Keratinocyte (primary cell): ENCODE results near the gene VSTM1. TPM values are rescaled to one million over a fixed set of nuclear protein-coding genes. Genes with fewer than 3 reads are reported as not detected.

ENCODE experiments used
- DNase-seq: peaks from one replicate; pipeline ENCODE4 v3.0.0-alpha.2; 2011; ENCODE audit warnings: low read depth, missing footprints, low spot score
- FAIRE-seq: peaks from 2 replicates; lab custom pipeline; 2011; peaks lifted over from hg19 to GRCh38; lab: Jason Lieb, UNC
- H2AFZ ChIP-seq: 2 replicates; pipeline ENCODE4 v1.6.0; 2012; ENCODE audit warnings: low read length, control low read depth, inconsistent platforms; ENCODE audit not compliant: control insufficient read depth
- H3K27ac ChIP-seq: 2 replicates; pipeline ENCODE4 v1.5.1; 2011; ENCODE audit warnings: low read length; ENCODE audit not compliant: control insufficient read depth, insufficient read depth
- H3K27me3 ChIP-seq: 3 replicates; pipeline ENCODE4 v1.6.0; 2011; ENCODE audit warnings: low read length; ENCODE audit not compliant: control insufficient read depth, insufficient read depth; ENCODE audit errors: extremely low read depth
- H3K36me3 ChIP-seq, 2 experiments: 2 replicates in 1 of 2; 3 replicates in 1 of 2; pipeline ENCODE4 v1.5.1; 2011; ENCODE audit warnings: low read length in 2 of 2, mild to moderate bottlenecking in 1 of 2; ENCODE audit not compliant: control insufficient read depth in 2 of 2, insufficient read depth in 2 of 2; ENCODE audit errors: extremely low read depth in 1 of 2
- H3K4me1 ChIP-seq: 3 replicates; pipeline ENCODE4 v1.5.1; 2011; ENCODE audit warnings: low read length; ENCODE audit not compliant: control insufficient read depth, insufficient read depth; ENCODE audit errors: extremely low read depth
- H3K4me2 ChIP-seq: 3 replicates; pipeline ENCODE4 v1.6.0; 2011; ENCODE audit warnings: low read depth, low read length; ENCODE audit not compliant: control insufficient read depth, insufficient read depth; ENCODE audit errors: extremely low read depth
- H3K4me3 ChIP-seq, 3 experiments: fragments of 200-600 bp in 1 of 3; sonication (generic) in 1 of 3; 2 replicates in 2 of 3; 3 replicates in 1 of 3; pipeline ENCODE4 v1.5.1; 2011 to 2016; ENCODE audit warnings: low read length in 3 of 3, mild to moderate bottlenecking in 3 of 3, control low read depth in 2 of 3, inconsistent platforms in 1 of 3, low read depth in 1 of 3, mixed read lengths in 1 of 3, mixed run types in 1 of 3, moderate library complexity in 1 of 3; ENCODE audit not compliant: control insufficient read depth in 2 of 3, insufficient read depth in 2 of 3; ENCODE audit errors: extremely low read depth in 1 of 3
- H3K79me2 ChIP-seq: 2 replicates; pipeline ENCODE4 v1.6.0; 2012; ENCODE audit warnings: low read length; ENCODE audit not compliant: control insufficient read depth, insufficient read depth
- H3K9ac ChIP-seq: 3 replicates; pipeline ENCODE4 v1.6.0; 2011; ENCODE audit warnings: low read length; ENCODE audit not compliant: control insufficient read depth, insufficient read depth; ENCODE audit errors: extremely low read depth
- H3K9me1 ChIP-seq: 3 replicates; pipeline ENCODE4 v1.6.0; 2011; ENCODE audit warnings: low read length; ENCODE audit not compliant: control insufficient read depth, insufficient read depth; ENCODE audit errors: extremely low read depth
- H3K9me3 ChIP-seq: 2 replicates; pipeline ENCODE4 v1.5.1; 2012; ENCODE audit warnings: low read depth, low read length; ENCODE audit not compliant: control insufficient read depth
- H4K20me1 ChIP-seq: 3 replicates; pipeline ENCODE4 v1.6.0; 2011; ENCODE audit warnings: low read length; ENCODE audit not compliant: control insufficient read depth, insufficient read depth; ENCODE audit errors: extremely low read depth
- EZH2 ChIP-seq: IDR thresholded peaks from one replicate; pipeline ENCODE4 v1.6.1; 2012; ENCODE audit warnings: inconsistent platforms, mild to moderate bottlenecking, low read length, moderate library complexity
- dilution Hi-C: fragments of 300-500 bp; cut with MboI; formaldehyde crosslinking; loops from one replicate; pipeline ENCODE4 v1.7.0; 2020; ENCODE audit warnings: low sequenced_read_pairs; ENCODE audit not compliant: extremely low pct_ligation_motif_present
- polyA plus RNA-seq, 5 experiments: library from polyadenylated mRNA; depleted of rRNA in 3 of 5; stranded (reverse) in 3 of 5; stranded (forward) in 1 of 5; unstranded in 1 of 5; fragments of >200 nt; gene quantifications; 1 replicate in 1 of 5; 2 replicates in 3 of 5; 3 replicates in 1 of 5; pipeline versions ENCODE4 v1.2.1 to v1.2.3, GENCODE V29; 2011 to 2012; ENCODE audit warnings: missing spikeins in 2 of 5, low read depth in 1 of 5, low replicate concordance in 1 of 5
- TF ChIP-seq, protein P1 (sequence below), 3 experiments: IDR thresholded peaks in 1 of 3; conservative IDR thresholded peaks in 1 of 3; optimal IDR thresholded peaks in 1 of 3; 2 replicates in 2 of 3; 3 replicates in 1 of 3; pipeline versions ENCODE3 to v1.5.1; 2011; ENCODE audit warnings: low read length in 3 of 3, mild to moderate bottlenecking in 3 of 3, moderate library complexity in 2 of 3, control low read depth in 1 of 3, inconsistent platforms in 1 of 3; ENCODE audit not compliant: insufficient read depth in 2 of 3; ENCODE audit errors: extremely low read depth in 1 of 3

VSTM1 gene
- polyA plus RNA-seq, 1 donor (not counting 4 experiments of a cell fraction or from before 2014, with no cell fraction given) = not detected

DNA sequence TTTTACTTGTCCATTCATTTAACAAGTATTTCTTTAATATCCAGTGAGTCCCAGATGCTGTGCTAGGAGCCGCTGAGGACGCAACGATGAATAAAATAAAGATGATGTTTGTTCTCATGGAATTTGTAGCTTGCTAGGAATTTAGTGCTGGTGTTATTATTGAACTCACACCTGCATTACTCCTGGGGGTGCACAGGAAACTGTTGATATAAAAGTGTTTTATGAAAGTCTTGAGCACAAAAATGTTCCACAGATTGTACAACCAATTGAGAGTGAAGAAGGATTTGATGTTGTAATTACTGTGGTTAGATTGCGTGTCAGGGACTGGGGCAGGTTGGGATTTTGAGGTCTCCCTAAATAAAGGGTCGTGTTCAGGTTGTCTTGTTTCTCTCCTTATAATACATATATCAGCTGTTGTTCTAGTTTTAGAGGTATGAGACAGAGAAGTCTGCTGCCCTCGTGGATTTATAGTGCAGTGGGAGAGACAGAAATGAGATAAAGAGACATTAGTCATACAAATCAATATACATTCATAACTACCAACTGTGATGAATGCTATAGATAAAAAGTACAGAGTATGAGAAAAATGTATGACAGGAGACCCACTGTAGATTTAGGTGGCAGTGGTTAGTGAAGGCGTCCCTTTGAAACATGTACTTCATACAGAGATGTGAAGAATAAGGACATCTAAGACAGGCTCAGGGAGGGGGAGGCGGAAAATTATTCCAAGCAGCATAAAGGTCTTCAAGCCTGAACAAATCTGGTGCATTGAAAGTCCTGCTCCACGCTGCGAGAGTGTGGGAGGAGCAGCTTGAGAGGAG is 61.0 kb downstream of the VSTM1 start:
- H2AFZ ChIP-seq = no peak overlapping the region
- H3K9me3 ChIP-seq = no peaks in the 10 kb centered on the region
- FAIRE-seq (no peak), DNase-seq (no peak)
- H3K36me3 ChIP-seq = no peaks in the 10 kb centered on the region
- H3K4me3 ChIP-seq = no peak overlapping the region
- dilution Hi-C loops = no loop called here
- H4K20me1 ChIP-seq = no peaks in the 10 kb centered on the region
- no peak overlapping the region for H3K9ac ChIP-seq
- H3K9me1 ChIP-seq = no peaks in the 10 kb centered on the region
- no peak for TF ChIP-seq EZH2
- TF ChIP-seq, protein P1, sequence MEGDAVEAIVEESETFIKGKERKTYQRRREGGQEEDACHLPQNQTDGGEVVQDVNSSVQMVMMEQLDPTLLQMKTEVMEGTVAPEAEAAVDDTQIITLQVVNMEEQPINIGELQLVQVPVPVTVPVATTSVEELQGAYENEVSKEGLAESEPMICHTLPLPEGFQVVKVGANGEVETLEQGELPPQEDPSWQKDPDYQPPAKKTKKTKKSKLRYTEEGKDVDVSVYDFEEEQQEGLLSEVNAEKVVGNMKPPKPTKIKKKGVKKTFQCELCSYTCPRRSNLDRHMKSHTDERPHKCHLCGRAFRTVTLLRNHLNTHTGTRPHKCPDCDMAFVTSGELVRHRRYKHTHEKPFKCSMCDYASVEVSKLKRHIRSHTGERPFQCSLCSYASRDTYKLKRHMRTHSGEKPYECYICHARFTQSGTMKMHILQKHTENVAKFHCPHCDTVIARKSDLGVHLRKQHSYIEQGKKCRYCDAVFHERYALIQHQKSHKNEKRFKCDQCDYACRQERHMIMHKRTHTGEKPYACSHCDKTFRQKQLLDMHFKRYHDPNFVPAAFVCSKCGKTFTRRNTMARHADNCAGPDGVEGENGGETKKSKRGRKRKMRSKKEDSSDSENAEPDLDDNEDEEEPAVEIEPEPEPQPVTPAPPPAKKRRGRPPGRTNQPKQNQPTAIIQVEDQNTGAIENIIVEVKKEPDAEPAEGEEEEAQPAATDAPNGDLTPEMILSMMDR (optimal IDR thresholded peaks at IDR 0.05 in 1 of 3, IDR thresholded peaks at IDR 0.05 in 1 of 3, conservative IDR thresholded peaks at IDR 0.05 in 1 of 3; ENCODE audit: extremely low read depth in 1 of 3, insufficient read depth in 2 of 3, low read length in 3 of 3) = no peak
- H3K4me2 ChIP-seq = no peak overlapping the region
- H3K79me2 ChIP-seq = no peaks in the 10 kb centered on the region
- no peak overlapping the region for H3K27ac ChIP-seq
- no peaks in the 10 kb centered on the region for H3K4me1 ChIP-seq
- no peaks in the 10 kb centered on the region for H3K27me3 ChIP-seq

DNA sequence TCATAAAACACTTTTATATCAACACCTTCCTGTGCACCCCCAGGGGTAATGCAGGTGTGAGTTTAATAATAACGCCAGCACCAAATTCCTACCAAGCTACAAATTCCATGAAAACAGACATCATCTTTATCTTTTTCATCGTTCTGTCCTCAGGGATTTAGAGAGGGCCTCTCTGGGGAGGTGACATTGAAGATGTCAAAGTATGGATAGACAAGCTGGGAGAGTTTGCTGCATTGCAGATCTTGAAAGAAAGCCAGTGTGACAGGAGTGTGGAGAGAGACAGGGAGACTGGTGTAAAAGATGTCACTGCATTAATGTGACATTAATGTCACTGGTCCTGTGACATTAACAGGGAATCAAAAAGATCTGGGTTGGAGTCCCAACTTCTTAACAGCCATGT is 62.2 kb downstream of the VSTM1 start:
- Histone ChIP-seq H3K4me1 (no peaks in the 10 kb centered on the region), H3K9me3 (no peaks in the 10 kb centered on the region), H3K9me1 (no peaks in the 10 kb centered on the region), H4K20me1 (no peaks in the 10 kb centered on the region), H3K4me3 (no peak overlapping the region), H3K27ac (no peak overlapping the region), H3K9ac (no peak overlapping the region), H2AFZ (no peak overlapping the region), H3K27me3 (no peaks in the 10 kb centered on the region), H3K79me2 (no peaks in the 10 kb centered on the region), H3K36me3 (no peaks in the 10 kb centered on the region), H3K4me2 (no peak overlapping the region)
- no peak for FAIRE-seq
- DNase-seq = no peak
- no peak for TF ChIP-seq EZH2
- TF ChIP-seq, protein P1 (optimal IDR thresholded peaks at IDR 0.05 in 1 of 3, IDR thresholded peaks at IDR 0.05 in 1 of 3, conservative IDR thresholded peaks at IDR 0.05 in 1 of 3; ENCODE audit: extremely low read depth in 1 of 3, insufficient read depth in 2 of 3, low read length in 3 of 3) = no peak
- dilution Hi-C loops = no loop called here
